HG03175 (cell line): ENCODE measurements around the gene OSBPL2.

ENCODE experiments used
- ATAC-seq: cut with Tn5 transposase; IDR thresholded peaks from one replicate; pipeline ENCODE4 v1.9.1; 2021; ENCODE audit warnings: mild to moderate bottlenecking, moderate library complexity; ENCODE audit not compliant: unreplicated experiment

Gene OSBPL2

GRCh38 chr20:62237801-62238568 lies at the start of gene OSBPL2:
Gene OSBPL2, plus strand, starts transcription at chr20:62238521. Its CDS starts 17,664 bp downstream, at chr20:62256185.
- peak; percentile 97 for ATAC-seq

GRCh38 chr20:62190639-62191411 lies 47.5 kb upstream of the OSBPL2 start:
- no peak for ATAC-seq

GRCh38 chr20:62191781-62192559 lies 46.4 kb upstream of the OSBPL2 start:
- ATAC-seq, result no peak

- no peak for ATAC-seq
Measured at GRCh38 chr20:62192635-62193034, 45.7 kb upstream of the OSBPL2 start.

GRCh38 chr20:62193079-62194025 lies 45.0 kb upstream of the OSBPL2 start:
- no peak for ATAC-seq

- no peak for ATAC-seq
Measured at GRCh38 chr20:62195075-62195405, 43.3 kb upstream of the OSBPL2 start.

- no peak for ATAC-seq
Measured at GRCh38 chr20:62195736-62196135, 42.6 kb upstream of the OSBPL2 start.

GRCh38 chr20:62196286-62196685 lies 42.0 kb upstream of the OSBPL2 start:
- ATAC-seq, result no peak

GRCh38 chr20:62197311-62197710 lies 41.0 kb upstream of the OSBPL2 start:
- ATAC-seq, result no peak

- no peak for ATAC-seq
Measured at GRCh38 chr20:62197801-62198200, 40.5 kb upstream of the OSBPL2 start.

- no peak for ATAC-seq
Measured at GRCh38 chr20:62198496-62198895, 39.8 kb upstream of the OSBPL2 start.

- no peak for ATAC-seq
Measured at GRCh38 chr20:62198931-62199330, 39.4 kb upstream of the OSBPL2 start.

- ATAC-seq, result no peak
Measured at GRCh38 chr20:62200491-62201172, 37.7 kb upstream of the OSBPL2 start.

- peak; percentile 66 for ATAC-seq
Measured at GRCh38 chr20:62201173-62202082, 36.9 kb upstream of the OSBPL2 start.

GRCh38 chr20:62202083-62202395 lies 36.3 kb upstream of the OSBPL2 start:
- ATAC-seq, result peak; percentile 32

- ATAC-seq, result no peak
Measured at GRCh38 chr20:62202676-62203377, 35.5 kb upstream of the OSBPL2 start.

GRCh38 chr20:62203378-62204030 lies 34.8 kb upstream of the OSBPL2 start:
- ATAC-seq, result no peak
